Measurements from ENCODE around the gene PNPLA4.

The PNPLA4 gene, protein sequence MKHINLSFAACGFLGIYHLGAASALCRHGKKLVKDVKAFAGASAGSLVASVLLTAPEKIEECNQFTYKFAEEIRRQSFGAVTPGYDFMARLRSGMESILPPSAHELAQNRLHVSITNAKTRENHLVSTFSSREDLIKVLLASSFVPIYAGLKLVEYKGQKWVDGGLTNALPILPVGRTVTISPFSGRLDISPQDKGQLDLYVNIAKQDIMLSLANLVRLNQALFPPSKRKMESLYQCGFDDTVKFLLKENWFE

DNA sequence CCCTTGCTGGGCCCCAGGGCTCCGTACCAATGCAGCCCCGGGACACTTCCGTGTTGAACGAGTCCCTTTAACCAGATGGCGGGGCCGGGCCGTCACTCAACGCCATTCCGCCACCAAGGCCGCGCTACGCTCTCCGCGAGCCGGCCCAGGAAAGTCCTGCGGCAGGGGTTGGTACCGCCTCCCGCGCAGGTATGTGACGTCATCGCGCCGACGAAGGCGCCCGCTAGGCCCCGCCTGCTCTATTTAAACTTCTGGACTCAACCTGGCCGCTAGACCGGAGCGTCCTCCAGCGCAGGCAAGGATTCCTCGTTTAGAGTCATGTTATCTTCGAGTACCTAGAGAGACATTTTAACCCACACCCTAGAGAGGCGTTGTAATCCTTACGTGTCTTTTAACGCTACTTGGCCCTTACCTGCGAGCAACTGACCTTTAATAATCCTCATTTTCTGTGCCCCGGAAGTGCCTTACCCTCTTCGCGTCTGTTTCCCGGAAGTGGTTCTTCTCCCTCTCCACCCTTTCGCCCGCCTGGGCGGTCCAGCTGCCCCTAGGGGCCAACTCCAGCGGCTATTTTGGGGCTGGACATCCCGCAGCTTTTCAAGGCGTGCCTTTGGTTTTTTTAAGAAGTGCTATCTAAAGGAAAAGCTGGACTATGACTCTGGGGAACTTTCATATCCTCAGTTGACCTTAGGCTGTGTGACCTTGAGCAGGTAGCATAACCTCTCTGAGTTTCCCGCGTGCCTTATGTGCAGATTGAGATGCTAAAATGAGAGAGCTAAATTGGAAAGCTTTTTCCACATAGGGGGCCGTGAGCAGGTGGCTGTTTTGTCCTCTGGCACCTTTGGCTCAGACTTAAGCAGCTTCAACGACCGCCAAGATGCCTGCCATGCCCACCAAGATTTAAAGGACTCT, at the start of gene PNPLA4:
Gene PNPLA4, minus strand, starts transcription at position 155 of the 909 bp plus-strand sequence. CDS start 1,294 bp downstream, outside the sequence.
- DNase-seq (ENCODE audit: low read depth in 2 of 2): peak; percentile 60 to 83

DNA sequence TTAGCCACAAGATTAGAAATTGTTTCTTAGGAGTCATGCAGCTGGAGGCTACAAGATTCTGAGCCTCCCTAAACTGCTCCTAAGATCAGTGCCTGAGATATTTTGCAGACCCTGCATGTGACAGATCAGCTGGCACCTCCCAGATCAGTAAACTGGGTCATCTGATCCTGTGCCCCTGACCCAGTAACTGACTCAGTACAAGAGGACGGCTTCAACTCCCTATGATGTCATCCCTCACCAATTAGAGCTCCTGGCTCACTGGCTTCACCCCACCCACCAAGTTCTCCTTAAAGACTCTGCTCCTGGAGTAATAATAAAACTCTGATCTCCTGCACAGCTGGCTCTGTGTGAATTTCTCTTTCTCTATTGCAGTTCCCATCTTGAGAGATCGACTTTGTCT, 45.4 kb upstream of the PNPLA4 start:
- DNase-seq (ENCODE audit: low read depth in 2 of 2): no peak

DNA sequence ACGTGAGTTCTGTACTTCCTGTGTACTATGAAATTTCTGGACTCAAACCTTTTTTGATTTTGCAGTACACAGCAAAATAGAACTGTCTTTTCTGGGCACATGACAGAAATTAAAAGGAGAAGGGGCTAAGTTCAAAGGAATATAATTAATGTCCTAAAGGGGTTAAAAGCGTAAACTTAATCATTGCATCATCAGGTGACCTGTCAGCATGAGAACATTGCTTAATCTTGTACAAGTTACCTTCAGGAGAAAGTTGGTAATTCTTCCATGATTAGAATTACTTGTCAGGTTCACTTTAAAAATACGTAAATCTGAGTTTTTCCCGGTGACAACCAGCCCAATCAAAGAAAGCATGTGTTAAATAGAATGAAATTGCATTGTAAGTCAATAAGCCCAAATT, 43.2 kb upstream of the PNPLA4 start:
- no peak for DNase-seq (ENCODE audit: low read depth in 2 of 2)

DNA sequence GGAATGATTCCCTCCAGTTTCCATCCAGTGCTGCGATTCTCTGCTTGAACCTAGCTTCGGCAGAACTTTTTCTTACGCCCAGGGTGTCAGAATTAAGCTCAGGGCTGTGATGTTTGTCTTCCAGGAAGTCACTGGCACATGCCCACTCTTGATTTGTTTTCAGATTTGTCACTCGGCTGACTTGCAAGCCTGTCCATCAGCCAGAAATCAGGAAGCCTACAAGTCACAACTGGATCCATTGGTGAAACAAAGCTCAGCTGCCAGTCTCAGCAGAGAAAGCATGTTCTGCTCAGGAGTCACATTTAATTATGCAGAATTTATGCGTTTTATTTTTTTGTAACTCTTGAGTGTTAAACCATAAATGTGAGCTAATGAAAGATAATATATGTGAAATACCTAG, 38.2 kb upstream of the PNPLA4 start:
- no peak for DNase-seq (ENCODE audit: low read depth in 2 of 2)

DNA sequence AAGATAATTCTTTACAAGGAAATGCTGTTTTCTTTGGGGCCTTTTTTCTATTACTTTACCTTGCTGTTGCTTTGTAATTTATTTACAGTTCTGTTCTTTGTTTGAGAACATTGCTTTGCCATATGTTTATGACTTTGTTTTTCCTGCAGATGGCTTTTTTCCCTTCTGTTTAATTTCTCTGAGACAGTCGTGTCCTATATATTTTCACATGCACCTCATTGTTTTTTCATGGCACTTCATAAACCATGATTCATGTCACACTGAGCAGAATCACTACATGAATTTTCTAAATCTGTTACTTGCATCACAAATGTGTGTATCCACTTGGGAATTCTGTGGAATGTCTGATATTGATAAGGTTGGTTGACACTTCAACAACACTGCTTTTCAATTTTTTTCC, 33.0 kb upstream of the PNPLA4 start:
- DNase-seq (ENCODE audit: low read depth in 2 of 2): no peak

DNA sequence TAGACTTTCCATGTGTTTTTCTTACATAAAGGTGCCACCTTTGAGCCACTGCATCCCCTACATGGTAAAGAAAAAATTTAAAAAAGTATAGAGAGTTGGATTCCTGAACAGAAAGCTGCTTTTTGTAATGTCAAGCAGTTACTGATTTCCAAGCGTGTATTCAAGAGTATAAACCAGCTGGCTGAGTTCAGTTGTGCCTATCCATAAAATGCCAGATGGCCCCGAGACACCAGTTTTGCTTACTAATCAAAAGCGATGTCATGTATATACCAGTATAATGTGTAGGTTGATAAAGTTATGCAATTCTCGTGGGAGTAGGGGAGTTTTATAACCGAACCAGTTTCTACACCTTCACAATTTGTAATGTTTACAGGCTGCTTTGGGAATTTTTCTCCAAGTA, 26.2 kb upstream of the PNPLA4 start:
- no peak for DNase-seq (ENCODE audit: low read depth in 2 of 2)

DNA sequence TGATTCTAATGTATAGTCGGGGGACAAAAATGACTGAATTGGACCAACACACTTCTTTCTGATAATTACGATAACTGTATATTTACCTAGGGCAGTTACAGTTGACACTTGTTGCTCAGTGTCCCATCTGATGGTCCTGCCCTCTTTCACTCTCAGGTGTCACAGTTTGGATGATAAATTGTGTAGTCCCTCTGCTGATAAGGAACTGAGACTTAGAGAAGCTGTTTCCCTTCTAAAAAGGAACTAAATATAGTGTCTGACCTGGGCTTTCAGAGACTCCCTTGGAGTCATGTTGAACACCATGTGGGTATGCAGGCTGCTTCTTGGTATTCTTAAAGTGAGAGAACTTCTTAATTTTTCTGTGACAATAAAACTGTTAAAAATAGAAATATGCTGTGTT, 23.7 kb upstream of the PNPLA4 start:
- DNase-seq (ENCODE audit: low read depth in 2 of 2): no peak

DNA sequence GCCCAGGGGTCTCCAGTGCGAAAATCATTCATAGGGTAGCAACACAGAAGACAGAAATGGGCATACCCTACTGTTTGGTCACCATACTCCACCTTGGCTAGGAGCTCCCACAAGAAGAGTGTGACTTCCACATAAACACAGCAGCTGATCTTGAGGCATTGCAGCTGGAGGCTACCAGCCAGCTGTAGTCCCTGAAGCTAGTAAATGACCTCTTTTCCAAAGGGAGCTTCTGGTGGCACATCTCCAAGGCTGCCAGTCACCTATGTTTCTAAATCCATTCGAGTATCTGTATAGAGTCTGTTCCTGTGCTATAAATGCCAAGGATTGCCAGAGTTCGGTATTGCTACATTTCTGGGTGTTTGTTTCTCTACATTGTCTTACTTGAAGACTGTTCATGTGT, 21.3 kb upstream of the PNPLA4 start:
- DNase-seq (ENCODE audit: low read depth in 2 of 2): no peak

DNA sequence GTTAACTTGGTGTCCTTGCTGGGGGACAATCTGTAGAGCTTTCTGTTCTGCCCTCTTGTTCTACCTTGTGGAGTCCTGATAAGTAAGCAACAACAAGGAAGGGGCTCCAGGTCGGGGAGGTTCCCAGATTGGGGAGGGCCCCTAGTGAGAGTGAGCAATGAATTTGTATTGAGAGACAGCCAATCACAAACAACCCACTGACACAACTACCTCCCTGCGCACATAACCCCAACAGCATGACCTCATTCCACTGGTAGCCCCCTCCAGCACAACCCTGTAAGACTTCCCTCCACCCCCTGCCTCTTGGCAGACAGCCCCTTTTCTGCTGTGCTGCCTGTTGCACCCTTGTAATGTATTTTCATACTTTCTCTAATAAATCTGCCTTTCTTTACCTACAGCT, 19.7 kb upstream of the PNPLA4 start:
- DNase-seq (ENCODE audit: low read depth in 2 of 2): no peak

DNA sequence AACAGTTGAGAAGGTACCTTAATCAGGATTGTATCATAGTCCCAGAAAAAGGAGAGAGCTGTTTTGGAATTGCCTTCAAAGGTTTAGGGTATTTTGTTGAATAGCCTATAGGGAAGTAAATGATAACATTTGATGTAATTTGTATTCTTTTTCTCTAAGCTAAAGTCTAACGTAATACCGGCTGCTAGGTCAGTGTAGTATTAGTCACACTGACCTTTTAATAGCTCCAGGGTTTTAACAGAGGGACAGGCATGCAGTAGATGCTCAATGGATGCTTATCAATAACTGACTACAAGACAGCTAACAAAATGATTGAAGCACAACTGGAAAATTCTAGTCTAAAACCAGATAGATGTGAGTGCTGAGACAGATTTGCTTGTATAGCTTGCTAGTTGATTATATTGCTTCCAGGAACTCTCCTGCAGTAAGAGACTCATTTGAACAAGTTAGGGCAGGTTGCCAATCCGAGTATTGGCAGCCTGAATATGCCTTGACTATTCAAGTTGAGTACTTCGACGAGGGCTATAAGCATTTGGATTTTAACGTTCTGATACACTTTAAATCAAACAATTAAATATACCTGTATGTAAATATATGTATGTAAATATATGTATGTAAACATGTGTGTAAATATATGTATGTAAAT, 16.5 kb upstream of the PNPLA4 start:
- DNase-seq (ENCODE audit: low read depth in 2 of 2): no peak

DNA sequence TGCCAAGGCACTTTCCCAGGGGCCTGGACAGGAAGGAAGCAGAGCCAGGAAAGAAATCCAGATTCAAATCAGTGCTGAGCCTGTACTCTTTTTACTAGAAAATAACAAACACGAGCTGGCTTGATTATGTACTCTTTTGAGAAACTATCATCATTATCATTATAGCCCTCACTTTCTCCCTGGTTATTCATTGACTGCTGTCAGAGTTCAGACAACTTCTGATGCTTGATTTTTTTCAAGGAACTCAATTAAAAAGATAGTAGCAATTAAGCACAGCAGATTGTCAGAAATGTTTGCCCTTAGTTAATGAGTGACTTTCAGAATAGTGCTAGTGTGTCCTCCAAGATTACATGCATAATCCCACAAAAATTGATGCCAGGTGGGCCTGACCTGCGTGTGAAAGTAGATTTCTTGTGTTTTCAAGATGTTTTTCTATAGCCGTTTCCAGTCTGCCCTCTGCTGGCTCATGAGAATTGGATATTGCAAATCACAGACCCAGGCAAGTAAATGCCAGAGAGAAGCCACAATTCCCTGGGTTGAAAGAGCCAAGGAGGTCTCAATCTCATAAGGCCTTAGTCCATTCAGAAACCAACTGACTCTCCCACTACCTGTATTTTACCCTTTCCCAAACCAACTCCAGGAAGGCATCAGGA, 14.3 kb upstream of the PNPLA4 start:
- no peak for DNase-seq (ENCODE audit: low read depth in 2 of 2)

DNA sequence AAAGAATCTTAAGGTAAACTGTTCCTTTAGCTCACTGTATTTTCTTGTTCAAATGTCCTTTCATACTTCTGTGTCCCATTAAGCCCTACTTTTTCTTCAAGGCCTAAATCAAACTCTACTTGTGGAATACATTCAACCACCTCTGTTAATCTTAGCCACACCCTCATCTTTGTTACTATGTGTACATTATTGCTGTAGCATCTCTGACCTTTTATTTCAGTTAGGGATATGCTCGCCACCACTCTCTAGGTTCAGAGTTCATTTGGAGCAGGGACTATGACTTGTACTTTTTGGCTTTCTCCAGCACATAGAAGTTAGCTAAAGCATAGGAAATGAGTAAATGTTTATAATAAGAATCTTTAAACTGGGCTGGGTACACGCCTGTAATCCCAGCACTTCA, 6.8 kb upstream of the PNPLA4 start:
- no peak for DNase-seq (ENCODE audit: low read depth in 2 of 2)

DNA sequence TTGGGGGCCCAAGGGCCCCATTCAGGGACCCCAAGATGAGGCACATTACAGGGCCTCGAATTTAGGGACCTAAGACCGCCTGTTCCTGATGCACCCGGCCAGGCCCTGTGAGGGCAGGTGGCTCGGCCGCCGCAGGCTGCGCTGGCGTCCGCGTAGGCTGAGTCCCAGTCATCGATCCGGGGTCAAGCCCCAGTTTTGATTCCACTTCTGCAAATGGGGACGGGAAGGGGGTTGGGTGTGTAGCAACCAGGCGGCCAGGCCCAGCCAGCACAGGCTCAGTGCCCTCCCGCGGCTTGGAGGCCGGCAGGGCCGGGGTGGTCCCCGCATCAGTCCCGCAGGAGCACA, 327 bp downstream of the PNPLA4 start:
- DNase-seq (ENCODE audit: low read depth in 2 of 2): no peak

DNA sequence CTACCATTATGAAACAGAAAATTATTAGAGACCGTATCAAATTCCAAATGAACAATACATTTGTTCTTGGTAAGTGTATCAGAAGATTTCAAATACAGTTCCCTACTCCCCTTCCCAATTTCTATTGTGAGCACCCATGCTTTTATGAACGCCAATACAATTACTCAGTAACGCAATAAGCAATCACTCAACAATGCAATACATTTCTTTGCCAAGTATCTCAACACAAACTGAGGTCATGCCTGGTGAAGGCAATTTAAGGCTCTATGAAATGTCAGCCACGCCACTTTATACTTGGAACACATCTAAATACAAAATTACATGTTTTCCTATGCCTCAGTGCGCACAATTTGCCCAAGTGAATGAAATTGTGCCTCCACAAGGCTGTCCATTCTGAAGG, 712 bp downstream of the PNPLA4 start:
- no peak for DNase-seq (ENCODE audit: low read depth in 2 of 2)

DNA sequence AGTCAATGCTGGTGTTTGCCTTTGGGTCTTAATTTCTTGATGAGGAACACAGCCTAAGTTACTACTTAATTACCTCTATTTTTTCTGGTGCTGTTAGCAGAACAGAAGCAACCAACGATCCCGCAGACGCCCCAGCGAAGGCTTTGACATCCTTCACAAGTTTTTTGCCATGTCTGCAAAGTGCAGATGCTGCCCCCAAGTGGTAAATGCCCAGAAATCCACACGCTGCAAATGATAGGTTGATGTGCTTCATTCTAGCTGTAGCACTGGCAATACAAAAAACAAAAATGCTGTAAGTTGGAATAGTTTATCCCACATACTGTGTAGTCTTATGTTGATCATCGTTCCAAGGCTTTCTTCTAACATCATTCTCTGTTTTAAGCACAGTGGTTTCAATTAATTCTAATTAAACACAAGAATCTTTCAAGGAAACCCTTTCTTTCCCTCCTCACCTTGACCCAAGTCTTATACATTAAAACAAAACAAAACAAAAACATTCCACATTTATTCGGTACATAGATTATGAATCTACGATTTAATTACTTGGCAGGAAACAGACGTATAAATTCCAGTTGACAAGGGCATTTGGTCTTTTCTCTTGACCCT, 1.2 kb downstream of the PNPLA4 start:
- DNase-seq (ENCODE audit: low read depth in 2 of 2): peak; percentile 38 to 43

DNA sequence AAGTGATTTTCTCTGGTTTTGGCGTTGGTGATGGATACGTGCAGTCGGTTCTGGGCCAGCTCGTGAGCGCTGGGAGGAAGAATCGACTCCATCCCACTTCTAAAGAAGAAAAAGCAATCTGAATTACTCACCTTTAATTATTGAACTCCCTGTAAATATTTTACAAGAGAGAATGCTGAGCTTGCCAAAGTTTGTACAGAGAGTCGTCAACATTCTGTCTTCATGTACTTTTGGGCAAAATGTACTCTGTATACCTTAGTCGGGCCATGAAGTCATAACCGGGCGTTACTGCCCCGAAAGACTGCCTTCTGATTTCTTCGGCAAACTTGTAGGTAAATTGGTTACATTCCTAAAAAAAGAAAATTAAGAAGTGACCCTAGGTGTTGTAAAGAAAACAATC, 5.5 kb downstream of the PNPLA4 start:
- DNase-seq (ENCODE audit: low read depth in 2 of 2): no peak

DNA sequence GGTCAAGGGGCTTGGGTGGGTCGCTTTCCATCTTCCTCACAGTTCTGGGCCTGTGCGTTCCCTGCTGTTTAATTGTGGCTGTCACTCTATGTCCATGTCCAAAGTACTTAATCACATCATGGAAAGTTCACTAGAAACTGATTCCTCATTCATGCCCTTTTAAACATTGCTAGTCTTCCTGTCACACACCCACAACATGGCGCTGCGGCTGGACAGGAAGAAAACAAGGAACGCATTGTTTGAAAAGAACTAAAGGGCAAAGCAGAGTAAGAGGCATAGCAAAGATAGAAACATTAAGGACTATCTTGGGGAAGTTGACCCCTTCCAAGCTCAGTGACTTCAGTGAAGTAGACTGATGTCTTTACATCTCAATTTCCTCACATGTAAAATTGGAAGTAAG, 18.4 kb downstream of the PNPLA4 start:
- no peak for DNase-seq (ENCODE audit: low read depth in 2 of 2)

DNA sequence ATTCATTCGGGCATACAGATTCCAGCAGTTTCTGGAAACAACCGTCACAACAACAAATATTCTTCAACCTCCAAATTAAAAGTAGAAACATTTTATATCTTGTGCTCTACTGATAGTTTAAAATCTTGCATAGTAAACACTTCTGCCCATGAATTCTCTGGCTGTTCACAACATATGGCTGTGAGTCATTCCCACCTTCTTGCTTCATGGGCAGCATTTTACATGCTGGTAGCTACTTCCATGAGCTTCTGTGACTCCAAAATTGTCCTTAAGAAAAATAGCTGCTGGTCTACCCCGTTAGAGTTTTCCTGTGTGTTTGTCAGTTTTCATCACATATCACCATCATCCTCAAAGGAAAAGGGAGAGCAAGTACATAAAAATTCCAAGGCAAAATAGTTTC, 22.7 kb downstream of the PNPLA4 start:
- DNase-seq (ENCODE audit: low read depth in 2 of 2): no peak

DNA sequence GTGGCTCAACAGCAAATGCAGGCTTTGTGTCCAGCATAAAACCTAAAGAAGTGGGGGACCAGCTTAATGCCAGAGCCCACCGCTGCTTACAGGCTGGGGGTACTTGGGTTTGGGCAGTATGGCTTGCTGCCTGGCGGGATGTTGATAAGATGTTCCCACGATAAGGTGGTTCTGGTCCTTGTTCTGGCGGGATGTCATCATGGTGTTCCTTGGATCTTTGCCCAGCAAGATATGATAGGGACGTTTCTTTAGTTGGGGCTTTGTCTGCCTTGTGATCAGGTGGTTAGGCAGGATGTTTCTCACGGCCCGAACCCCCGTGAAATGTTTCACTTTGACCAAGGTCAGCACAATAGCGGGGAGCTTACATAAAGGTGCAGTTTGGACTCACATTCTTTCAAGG, 35.3 kb downstream of the PNPLA4 start:
- DNase-seq (ENCODE audit: low read depth in 2 of 2): no peak

DNA sequence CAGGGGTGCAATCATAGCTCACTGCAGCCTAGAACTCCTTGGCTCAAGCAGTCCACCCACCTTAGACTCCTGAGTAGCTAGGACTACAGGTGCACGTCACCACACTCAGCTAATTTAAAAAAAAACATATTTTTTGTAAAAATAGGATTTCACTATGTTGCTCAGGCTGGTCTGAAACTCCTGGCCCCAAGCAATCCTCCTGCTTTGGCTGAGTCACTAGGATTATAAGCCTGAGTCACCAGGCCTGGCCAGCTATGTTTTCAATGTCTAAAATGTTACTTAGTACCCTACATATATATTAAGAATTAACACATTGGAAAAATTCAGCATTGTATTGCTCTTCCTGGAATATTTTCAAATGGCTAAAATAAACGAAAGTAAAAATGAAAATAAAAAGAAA, 37.5 kb downstream of the PNPLA4 start:
- no peak for DNase-seq (ENCODE audit: low read depth in 2 of 2)

DNA sequence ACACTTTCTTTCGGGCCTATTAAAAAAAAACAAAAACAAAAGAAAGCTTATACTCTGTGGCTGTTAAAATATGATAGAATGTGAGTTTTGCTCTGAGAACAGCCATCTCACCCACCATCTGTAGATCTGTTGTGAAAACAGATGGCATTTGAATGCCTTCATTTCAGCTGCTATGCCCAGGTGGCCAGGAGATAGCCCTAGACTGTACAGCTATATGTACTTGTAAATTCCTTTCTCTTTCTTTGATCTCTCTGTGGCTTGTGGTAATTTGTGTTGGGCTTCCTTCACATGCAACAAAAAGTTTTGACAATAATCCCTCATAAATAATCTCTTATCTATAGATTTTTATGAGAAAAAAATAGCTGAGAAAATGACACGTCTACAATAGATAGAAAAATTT, 38.1 kb downstream of the PNPLA4 start:
- DNase-seq (ENCODE audit: low read depth in 2 of 2): no peak

DNA sequence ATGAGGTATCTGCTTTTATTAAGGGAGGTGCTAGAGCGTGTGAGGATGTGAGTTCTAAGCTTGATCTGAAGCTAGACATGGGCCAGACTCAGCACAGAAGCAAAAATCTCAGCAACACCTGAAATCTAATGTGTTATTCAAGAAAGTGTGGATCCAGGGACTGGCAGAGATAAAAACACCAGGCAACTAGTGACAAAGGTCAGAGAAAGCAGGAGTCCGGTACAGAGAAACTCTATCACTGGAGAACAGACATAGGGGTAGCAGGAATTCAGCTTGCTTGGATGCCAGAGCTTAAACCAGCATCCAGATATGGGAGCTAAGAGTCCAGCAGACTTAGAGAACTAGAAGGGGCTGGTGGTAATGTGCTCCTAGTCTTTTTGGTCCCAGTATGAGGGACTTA, 50.3 kb downstream of the PNPLA4 start:
- DNase-seq (ENCODE audit: low read depth in 2 of 2): no peak
